Fibroblast of skin of left quadriceps (primary cell): ENCODE data around the gene PDE4C.

Experiments
- DNase-seq, 2 experiments: peaks; one replicate each; pipeline ENCODE4 v3.0.0-alpha.2; 2013; ENCODE audit warnings: low read depth in 2 of 2

The PDE4C gene

DNA sequence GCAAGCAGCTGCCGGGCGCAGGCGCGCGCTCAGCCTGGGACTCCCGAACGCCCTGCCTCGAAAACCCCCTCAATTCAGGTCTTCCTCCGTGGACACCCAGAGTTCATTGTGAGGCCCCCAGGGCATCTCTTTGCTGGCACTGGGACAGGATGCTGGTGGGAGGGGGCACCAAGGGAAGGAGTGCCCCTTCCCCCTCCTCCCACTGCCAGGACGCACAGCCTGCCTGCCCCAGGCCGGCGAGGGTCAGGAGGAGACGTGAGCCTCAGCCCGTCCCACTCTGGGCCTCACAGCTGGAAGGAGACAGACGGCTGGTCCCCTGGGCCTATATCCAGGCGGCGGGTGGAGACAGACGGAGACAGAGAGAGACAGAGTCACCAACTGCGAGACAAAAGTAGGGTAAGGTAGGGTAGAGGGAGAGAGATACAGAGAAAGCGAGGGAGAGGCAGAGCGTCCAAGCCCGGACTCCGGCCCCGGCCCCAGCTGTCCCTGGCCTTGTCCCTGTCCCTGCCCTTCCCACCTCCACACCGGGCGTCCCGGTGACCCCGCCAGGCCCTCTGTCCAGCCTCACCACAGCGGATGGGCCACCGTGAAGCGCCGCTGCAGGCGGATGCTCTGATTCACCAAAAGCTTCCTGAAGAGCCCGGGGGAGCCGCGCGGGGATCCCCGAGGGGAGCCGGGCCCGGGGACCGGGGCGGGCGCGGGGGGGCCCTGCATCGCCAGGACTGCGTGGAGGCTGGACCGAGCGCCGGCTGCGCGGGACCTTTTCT is at the start of gene PDE4C:
Gene PDE4C (minus strand): TSS at position 737 of the 767 bp plus-strand sequence. CDS start 23 bp downstream, at position 714.
- no peak for DNase-seq

- DNase-seq, result no peak
These were observed 48.6 kb upstream of the PDE4C start for GRCh38 chr19:18274781-18275356.

DNA sequence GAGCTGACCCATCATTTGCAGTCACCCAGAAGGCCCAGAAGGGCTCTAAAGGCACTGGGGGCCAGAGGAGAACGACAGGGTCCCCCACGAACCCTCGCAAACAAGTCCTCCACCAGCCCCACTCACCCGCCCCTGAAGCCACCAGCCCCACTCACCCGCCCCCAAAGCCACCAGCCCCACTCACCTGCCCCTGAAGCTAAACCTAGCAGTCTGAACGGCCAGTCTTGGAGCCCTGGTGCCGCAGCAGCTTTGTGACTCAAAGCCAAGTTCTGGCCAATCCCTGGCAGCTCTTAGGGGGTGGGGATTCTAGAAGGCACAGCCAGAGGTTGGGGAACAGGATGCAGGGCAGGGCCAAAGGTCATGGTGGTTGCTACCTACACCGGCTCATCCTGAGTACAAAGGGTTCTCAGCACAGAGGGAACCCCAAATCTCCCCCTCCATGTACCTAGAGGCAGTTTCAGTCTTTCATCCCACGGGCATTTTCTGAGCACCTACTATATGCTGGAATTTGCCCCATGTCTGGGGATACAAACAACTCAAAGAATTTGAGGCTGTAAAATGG is 48.1 kb upstream of the PDE4C start, which contains the start of gene IQCN:
Gene IQCN (minus strand): TSS at position 234 of the 562 bp plus-strand sequence. CDS start 4,974 bp downstream, outside the sequence.
- DNase-seq, result no peak

GRCh38 chr19:18273561-18274218 is 47.5 kb upstream of the PDE4C start:
- DNase-seq, result no peak

DNA sequence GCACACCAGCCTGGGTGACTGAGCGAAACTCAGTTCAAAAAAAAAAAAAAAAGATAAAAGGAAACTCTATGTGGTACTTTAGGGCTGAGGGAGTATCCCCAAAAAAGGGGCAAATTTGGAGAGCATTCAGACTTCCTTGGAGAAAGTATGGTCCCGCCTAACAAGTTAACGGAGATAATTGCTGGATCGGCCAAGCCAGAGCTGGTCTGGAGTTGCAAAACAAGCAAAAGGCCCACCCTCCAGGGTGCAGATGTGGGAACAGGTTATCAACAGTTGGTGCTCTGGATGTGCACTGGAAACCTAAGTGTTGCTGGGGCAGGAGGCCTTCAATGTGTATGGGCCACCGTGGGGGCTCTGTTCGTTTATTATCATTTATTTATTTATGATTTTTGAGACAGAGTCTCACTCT is 45.2 kb upstream of the PDE4C start:
- DNase-seq, result no peak

GRCh38 chr19:18270326-18270725 is 44.1 kb upstream of the PDE4C start:
- no peak for DNase-seq

DNA sequence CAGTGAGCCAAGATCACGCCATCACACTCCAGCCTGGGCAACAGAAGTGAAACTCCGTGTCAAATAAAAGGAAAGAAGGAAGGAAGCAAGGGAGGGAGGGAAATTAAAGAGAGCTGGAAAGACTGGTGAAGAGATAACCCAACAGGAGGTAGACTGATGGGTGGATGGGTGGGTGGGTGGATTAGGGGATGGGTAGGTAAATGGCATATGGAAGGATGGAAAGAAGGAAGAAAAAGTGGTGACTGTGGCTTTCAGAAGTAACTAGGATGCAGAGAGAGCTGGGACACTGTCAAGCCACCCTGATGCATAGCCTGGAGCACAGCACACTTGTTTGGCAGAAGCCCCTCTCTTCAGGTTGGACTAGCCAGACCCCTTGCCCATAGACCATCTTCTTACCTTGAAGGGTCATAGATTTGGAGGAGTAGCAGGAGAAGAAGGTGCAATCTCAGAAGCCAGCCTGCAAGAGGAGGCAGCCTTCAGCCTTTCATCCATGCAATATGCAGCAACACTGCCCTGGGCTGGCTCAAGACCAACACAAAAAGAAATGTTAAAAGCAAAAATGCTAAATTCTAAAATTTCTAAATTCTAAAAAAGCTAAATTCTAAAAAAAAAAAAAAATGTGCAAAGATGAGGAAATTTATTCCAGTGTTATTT is 43.0 kb upstream of the PDE4C start:
- no peak for DNase-seq

GRCh38 chr19:18266771-18267686 is 40.8 kb upstream of the PDE4C start:
- DNase-seq, result no peak

- DNase-seq, result no peak
These were observed 39.3 kb upstream of the PDE4C start for GRCh38 chr19:18265582-18265981.

GRCh38 chr19:18264971-18265540 is 38.8 kb upstream of the PDE4C start:
- DNase-seq, result no peak

- DNase-seq, result no peak
These were observed 38.1 kb upstream of the PDE4C start for GRCh38 chr19:18264137-18264854.

GRCh38 chr19:18263324-18264136 is 37.3 kb upstream of the PDE4C start:
- DNase-seq, result no peak

DNA sequence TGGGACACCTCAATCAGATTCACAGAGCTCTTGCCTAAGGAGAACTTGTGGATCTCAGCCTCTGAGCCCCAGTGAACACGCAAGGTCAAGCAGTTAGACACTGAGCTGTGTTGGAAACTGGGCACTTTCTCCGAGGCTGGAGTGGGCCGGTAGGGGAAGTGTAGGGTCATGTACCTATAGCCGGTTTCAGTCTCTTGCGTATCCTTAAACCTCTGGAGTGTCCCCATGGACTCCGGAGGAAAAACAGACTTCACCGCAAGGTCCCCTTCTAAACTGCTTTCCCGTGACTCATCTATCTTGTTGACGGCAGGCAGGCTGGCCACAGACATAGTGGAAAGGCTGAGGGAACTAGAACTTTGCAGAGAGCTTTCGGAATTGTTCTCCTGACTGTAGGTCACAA is 36.7 kb upstream of the PDE4C start:
- no peak for DNase-seq

DNA sequence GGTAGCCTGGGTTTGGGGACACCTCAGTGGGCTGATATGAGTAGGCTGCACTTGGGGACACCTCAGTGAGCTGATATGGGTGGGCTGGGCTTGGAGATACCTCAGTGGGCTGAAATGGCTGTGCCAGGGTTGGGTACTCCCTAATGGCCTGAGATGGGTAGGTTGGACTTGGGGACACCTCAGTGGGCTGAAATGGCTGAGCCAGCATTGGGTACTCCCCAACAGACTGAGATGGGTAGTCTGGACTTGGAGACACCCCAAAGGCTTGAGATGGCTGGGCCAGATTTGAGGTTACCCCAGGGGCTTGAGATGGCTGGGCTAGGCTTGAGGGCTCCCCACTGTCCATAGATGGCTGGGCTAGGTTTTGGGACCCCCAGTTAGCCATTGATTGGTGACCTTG is 35.9 kb upstream of the PDE4C start:
- no peak for DNase-seq

DNA sequence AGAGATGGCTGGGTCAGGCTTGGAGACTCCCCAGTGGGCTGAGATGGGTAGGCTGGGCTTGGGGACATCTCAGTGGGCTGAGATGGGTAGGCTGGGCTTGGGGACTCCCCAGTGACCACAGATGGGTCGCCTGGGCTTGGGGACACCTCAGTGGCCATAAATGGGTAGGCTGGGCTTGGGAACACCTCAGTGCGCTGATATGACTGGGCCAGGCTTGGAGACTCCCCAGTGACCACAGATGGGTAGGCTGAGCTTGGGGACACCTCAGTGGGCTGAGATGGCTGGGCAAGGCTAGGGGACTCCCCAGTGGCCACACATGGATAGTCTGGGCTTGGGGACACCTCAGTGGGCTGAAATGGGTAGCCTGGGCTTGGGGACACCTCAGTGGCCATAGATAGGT is 35.2 kb upstream of the PDE4C start:
- no peak for DNase-seq

DNA sequence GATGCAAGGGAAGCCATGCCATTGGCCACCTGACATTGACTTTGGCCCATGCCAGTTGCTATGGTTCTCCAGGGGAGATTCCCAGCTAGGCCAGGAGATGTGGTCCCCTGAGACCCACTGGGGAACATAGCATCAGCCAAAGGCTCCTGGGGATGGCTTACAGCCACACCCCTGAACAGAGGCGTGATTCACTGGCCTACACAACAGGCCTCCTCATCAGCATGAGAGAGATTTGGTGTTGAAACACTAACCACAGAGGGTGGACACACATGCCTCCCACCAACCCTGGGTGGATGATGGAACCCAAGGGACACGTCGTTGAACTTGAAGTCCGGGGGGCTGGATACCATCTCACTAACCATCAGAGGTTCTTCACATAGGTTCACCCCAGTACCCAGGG is 33.7 kb upstream of the PDE4C start:
- DNase-seq, result no peak

DNA sequence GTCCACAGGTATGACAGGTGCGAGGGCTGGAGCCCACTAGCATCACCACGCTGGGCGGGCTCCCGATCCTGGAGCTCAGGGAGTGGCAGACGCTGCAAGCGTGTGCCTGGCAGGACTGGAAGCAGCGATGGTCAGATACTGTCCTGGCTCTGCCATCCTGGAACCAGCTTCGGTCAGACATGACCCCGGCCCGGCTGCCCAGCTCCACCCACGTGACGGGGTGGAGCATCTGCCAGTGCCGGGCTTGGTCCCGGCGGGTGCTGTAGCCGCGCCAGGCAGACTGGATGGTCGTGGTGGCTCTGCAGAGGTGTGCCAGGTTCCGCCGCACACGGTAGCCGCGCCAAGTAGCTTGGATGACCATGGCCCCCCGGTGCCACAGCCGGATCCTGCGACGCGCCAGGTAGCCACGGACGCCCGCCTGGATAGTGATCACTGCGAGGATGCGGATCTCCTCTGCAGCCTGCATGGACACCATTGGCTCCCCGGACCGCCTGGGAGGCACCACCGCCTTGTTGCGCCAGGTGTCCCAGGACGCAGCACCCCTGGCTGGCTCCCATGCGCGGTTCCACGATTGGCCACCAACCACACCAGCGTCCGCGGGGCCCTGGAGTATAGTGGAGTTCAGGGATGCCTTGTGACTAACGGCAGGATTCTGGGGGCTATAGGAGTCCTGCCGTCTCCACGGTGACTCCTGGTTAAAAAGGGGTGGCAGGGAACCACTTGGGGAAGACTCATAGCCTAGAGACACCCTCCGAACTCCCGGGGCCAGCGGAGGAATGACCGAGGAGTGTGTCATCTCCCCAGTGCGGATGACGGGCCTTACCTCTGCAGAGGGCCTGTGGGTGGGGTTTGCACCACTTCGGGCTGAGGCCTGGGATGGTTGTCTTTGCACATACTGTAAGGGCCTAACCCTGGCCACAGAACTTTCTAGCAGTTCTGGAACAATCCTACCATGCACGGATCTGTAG is 31.5 kb upstream of the PDE4C start:
- DNase-seq, result no peak
